K562 (cell line): ENCODE data around the gene YPEL3. TPM values are rescaled to one million over a fixed set of nuclear protein-coding genes. Genes with fewer than 3 reads are reported as not detected.

Experiments used
- ATF7 ChIP-seq: fragments of 450-650 bp; IDR thresholded peaks from 2 replicates; pipeline ENCODE4 v1.7.1; 2014; ENCODE audit warnings: mild to moderate bottlenecking, moderate library complexity
- CSDE1 ChIP-seq, 2 experiments: fragments of 450-650 bp; IDR thresholded peaks; 2 replicates each; pipeline ENCODE4 v1.6.1; 2016; ENCODE audit warnings: mild to moderate bottlenecking in 1 of 2
- E2F8 ChIP-seq: fragments of 450-650 bp; IDR thresholded peaks from 2 replicates; pipeline ENCODE4 v1.7.1; 2018; ENCODE audit warnings: mild to moderate bottlenecking, low read depth; ENCODE audit not compliant: partially characterized antibody
- ELF1 ChIP-seq: fragments of 200-800 bp; sonication (Bioruptor generic); IDR thresholded peaks from 2 replicates; pipeline ENCODE4 v1.6.1; 2016; ENCODE audit warnings: missing genetic modification characterization, missing compliant biosample characterization
- ESRRA ChIP-seq: fragments of 450-650 bp; IDR thresholded peaks from 2 replicates; pipeline ENCODE4 v1.6.1; 2014; ENCODE audit warnings: low read depth, mild to moderate bottlenecking, moderate library complexity, borderline replicate concordance
- FOXA3 ChIP-seq, 2 experiments: fragments of 450-650 bp in 1 of 2; sonication (generic) in 1 of 2; formaldehyde crosslinking; IDR thresholded peaks in 1 of 2; conservative IDR thresholded peaks in 1 of 2; 2 replicates each; pipeline versions ENCODE4 v1.4.0 to v1.8.0; 2020 to 2022; ENCODE audit warnings: mild to moderate bottlenecking in 2 of 2, missing genetic modification reagents in 1 of 2
- HCFC1 ChIP-seq: IDR thresholded peaks from 2 replicates; pipeline ENCODE4 v1.6.1; 2012; ENCODE audit warnings: low read depth, low read length, improper control_type of control experiment
- HES1 ChIP-seq: fragments of 450-650 bp; IDR thresholded peaks from 2 replicates; pipeline ENCODE4 v1.6.1; 2016; ENCODE audit warnings: low read depth, mild to moderate bottlenecking, moderate library complexity
- HEY1 ChIP-seq: fragments of 250-450 bp; sonication (Bioruptor Pico); IDR thresholded peaks from 2 replicates; pipeline ENCODE4 v1.5.0; 2020; ENCODE audit warnings: mild to moderate bottlenecking, moderate library complexity, borderline replicate concordance
- ILF3 ChIP-seq: fragments of 450-650 bp; IDR thresholded peaks from 2 replicates; pipeline ENCODE4 v1.6.1; 2018; ENCODE audit warnings: antibody characterized with exemption, mild to moderate bottlenecking, moderate library complexity, borderline replicate concordance
- JUN ChIP-seq, 2 experiments: sonication (generic) in 1 of 2; formaldehyde crosslinking in 1 of 2; IDR thresholded peaks; 2 replicates each; pipeline versions ENCODE4 v1.6.1 to v1.8.0; 2012 to 2022; ENCODE audit warnings: borderline replicate concordance in 2 of 2, mild to moderate bottlenecking in 2 of 2, improper control_type of control experiment in 1 of 2, low read depth in 1 of 2, low read length in 1 of 2, missing genetic modification reagents in 1 of 2
- MAZ ChIP-seq, 2 experiments: fragments of 450-650 bp in 1 of 2; sonication (generic) in 1 of 2; formaldehyde crosslinking; IDR thresholded peaks in 1 of 2; conservative IDR thresholded peaks in 1 of 2; 2 replicates each; pipeline versions ENCODE4 v1.4.0 to v1.5.0; 2020; ENCODE audit warnings: mild to moderate bottlenecking in 1 of 2, missing genetic modification reagents in 1 of 2
- PHF8 ChIP-seq: fragments of 200-600 bp; sonication (generic); IDR thresholded peaks from 2 replicates; pipeline ENCODE4 v1.6.1; 2012; ENCODE audit warnings: mixed run types, mild to moderate bottlenecking, inconsistent platforms, low read length, moderate library complexity, borderline replicate concordance
- PML ChIP-seq: IDR thresholded peaks from 2 replicates; pipeline ENCODE4 v1.6.1; 2012; ENCODE audit warnings: low read length, inconsistent platforms
- SIN3B ChIP-seq: fragments of 450-650 bp; IDR thresholded peaks from 2 replicates; pipeline ENCODE4 v1.6.1; 2017; ENCODE audit warnings: low read depth, mild to moderate bottlenecking, moderate library complexity
- SMAD4 ChIP-seq: fragments of 250-450 bp; sonication (Bioruptor Pico); conservative IDR thresholded peaks from 2 replicates; pipeline ENCODE4 v1.8.0; 2021; ENCODE audit warnings: inconsistent platforms, mild to moderate bottlenecking, moderate library complexity
- TCFL5 ChIP-seq: fragments of 250-450 bp; sonication (Bioruptor Pico); conservative IDR thresholded peaks from 2 replicates; pipeline ENCODE4 v1.6.1; 2021; ENCODE audit warnings: mild to moderate bottlenecking, moderate library complexity, matching md5 sums
- TFAP4 ChIP-seq: sonication (generic); formaldehyde crosslinking; IDR thresholded peaks from 2 replicates; pipeline ENCODE4 v1.8.0; 2022; ENCODE audit warnings: missing genetic modification reagents, mild to moderate bottlenecking, moderate library complexity, borderline replicate concordance
- ZFX ChIP-seq: sonication (generic); formaldehyde crosslinking; IDR thresholded peaks from 2 replicates; pipeline ENCODE4 v1.8.0; 2022; ENCODE audit warnings: mild to moderate bottlenecking, missing genetic modification reagents, moderate library complexity
- ZNF282 ChIP-seq: sonication (generic); formaldehyde crosslinking; IDR thresholded peaks from 2 replicates; pipeline ENCODE4 v1.8.1; 2023; ENCODE audit warnings: missing genetic modification reagents
- ZNF561 ChIP-seq: fragments of 450-650 bp; formaldehyde crosslinking; conservative IDR thresholded peaks from 2 replicates; pipeline ENCODE4 v1.4.0; 2020; ENCODE audit warnings: mild to moderate bottlenecking, moderate library complexity
- ZNF57 ChIP-seq: fragments of 450-650 bp; formaldehyde crosslinking; IDR thresholded peaks from 2 replicates; pipeline ENCODE4 v1.4.0; 2020; ENCODE audit warnings: mild to moderate bottlenecking, moderate library complexity
- ZNF668 ChIP-seq: fragments of 250-450 bp; sonication (Bioruptor Pico); IDR thresholded peaks from 2 replicates; pipeline ENCODE4 v1.8.0; 2022; ENCODE audit warnings: mild to moderate bottlenecking, inconsistent platforms
- polyA plus RNA-seq, 8 experiments: library from polyadenylated mRNA; depleted of rRNA in 4 of 8; stranded (reverse) in 5 of 8; unstranded in 3 of 8; fragments of >200 nt; fragmentation: Nextera tagmentation in 2 of 8; fragmentation: Illumina TruSeq in 1 of 8; extraction: Ambion mirVana in 2 of 8; extraction: Trizol in 1 of 8; gene quantifications; 2 replicates each; pipeline versions ENCODE4 v1.2.1 to v1.2.3, GENCODE V29; 2011 to 2014; ENCODE audit warnings: inconsistent platforms in 1 of 8, missing spikeins in 1 of 8
- total RNA-seq, 7 experiments: library from RNA; depleted of rRNA in 6 of 7; stranded (reverse); fragments of >200 nt in 6 of 7; fragmentation: Illumina TruSeq in 2 of 7; extraction: Trizol in 2 of 7; gene quantifications; 2 replicates each; pipeline versions ENCODE4 v1.2.1 to v1.2.3, GENCODE V29; 2011 to 2021; ENCODE audit warnings: low replicate concordance in 1 of 7

The YPEL3 gene
- total and polyA plus RNA-seq, 9 of the 15 experiments (the other 6 are each of a cell fraction or from before 2014, with no cell fraction given) = 0.41 to 15.0 (median 2.9) TPM

GRCh38 chr16:30075503-30076275 lies 20.3 kb downstream of the YPEL3 start, which contains the start of gene PPP4C (continued):
- peak; percentile 66 for TF ChIP-seq HCFC1
- TF ChIP-seq HES1 = 0 out of 2 replicates have a peak, but pooled peaks have one; percentile 31
- peak; percentile 65 for TF ChIP-seq ZFX (CRISPR knock-in tag)
- peak in 1 of 2 experiments; percentile 2; a peak in 1 of 4 replicates for TF ChIP-seq FOXA3 (CRISPR knock-in tag; conservative IDR thresholded peaks at IDR 0.05 in 1 of 2, IDR thresholded peaks at IDR 0.05 in 1 of 2)
- TF ChIP-seq JUN (IDR thresholded peaks at IDR 0.05; ENCODE audit: borderline replicate concordance, low read depth, low read length) = no peak
- 0 out of 2 replicates have a peak, but pooled peaks have one; percentile 21 for TF ChIP-seq JUN (CRISPR knock-in tag; IDR thresholded peaks at IDR 0.05; ENCODE audit: borderline replicate concordance)
- no peak for TF ChIP-seq HEY1
- no peak for TF ChIP-seq TCFL5 (CRISPR knock-in tag)
- TF ChIP-seq SMAD4 = peak; percentile 48; the same call in 1 of the 2 replicates
- TF ChIP-seq ILF3 = no peak
- peak; percentile 88 for TF ChIP-seq ATF7
- peak; percentile 66 to 71; a peak in 3 of 4 replicates for TF ChIP-seq MAZ (CRISPR knock-in tag; conservative IDR thresholded peaks at IDR 0.05 in 1 of 2, IDR thresholded peaks at IDR 0.05 in 1 of 2)
- TF ChIP-seq ZNF282 (CRISPR knock-in tag) = no peak
- TF ChIP-seq PML = peak; percentile 87
- TF ChIP-seq CSDE1 (IDR thresholded peaks at IDR 0.05) = 0 out of 4 replicates have a peak, but pooled peaks of 1 of the 2 experiments have one; percentile 46
- peak; percentile 88 for TF ChIP-seq SIN3B
- peak; percentile 52 for TF ChIP-seq TFAP4 (CRISPR knock-in tag)
- peak; percentile 89 for TF ChIP-seq ELF1 (tag)
- no peak for TF ChIP-seq ZNF57
- no peak for TF ChIP-seq ZNF668 (CRISPR knock-in tag)
- TF ChIP-seq ESRRA = peak; percentile 57
- TF ChIP-seq PHF8 = peak; percentile 77
- TF ChIP-seq ZNF561 (CRISPR knock-in tag) = 0 out of 2 replicates have a peak, but pooled peaks have one; percentile 15
- TF ChIP-seq E2F8 = peak; percentile 94
